A549 (cell line): ENCODE measurements around the gene RIPPLY1. TPM values are rescaled to one million over a fixed set of nuclear protein-coding genes. Genes with fewer than 3 reads are reported as not detected.
A peak's percentile ranks its signal among the peaks of the same experiment; 100 is the strongest.

Experiments used
- ATAC-seq, 2 experiments: fragments of 200-7000 bp in 1 of 2; fragments of >200 bp in 1 of 2; cut with Nextera tagmentation in 1 of 2; cut with Tn5 transposase in 1 of 2; 3 replicates each; pipeline versions ENCODE4 v1.8.0 to v1.9.1; 2018 to 2020; ENCODE audit warnings: mild to moderate bottlenecking in 1 of 2, moderate library complexity in 1 of 2
- CTCF ChIA-PET: fragments of 300-600 bp; sonication (Branson Sonifier 250); formaldehyde crosslinking; extraction: SDS; loops from one replicate; lab custom pipeline; 2021; ENCODE audit warnings: antibody characterized with exemption, inconsistent platforms; lab: Yijun Ruan, JAX
- POLR2A ChIA-PET: fragments of 350-600 bp; formaldehyde crosslinking; extraction: SDS; loops from one replicate; lab custom pipeline; 2021; ENCODE audit warnings: antibody characterized with exemption, inconsistent platforms; lab: Yijun Ruan, JAX
- DNase-seq, 2 experiments: peaks; one replicate each; pipeline versions ENCODE4 v3.0.0 to v3.0.0-alpha.2; 2011 to 2016; ENCODE audit warnings: low read depth in 1 of 2, low spot score in 1 of 2
- FAIRE-seq: peaks from 2 replicates; lab custom pipeline; 2011; peaks lifted over from hg19 to GRCh38; lab: Jason Lieb, UNC
- H3K27ac ChIP-seq, 2 experiments: fragments of >200 bp; sonication (Bioruptor Twin); formaldehyde crosslinking; 3 replicates each; pipeline ENCODE4 v1.5.1; 2016 to 2017
- H3K4me1 ChIP-seq: fragments of >200 bp; sonication (Bioruptor Twin); formaldehyde crosslinking; 3 replicates; pipeline ENCODE4 v1.6.1; 2016
- H3K4me2 ChIP-seq: fragments of >200 bp; sonication (Bioruptor Twin); formaldehyde crosslinking; 3 replicates; pipeline ENCODE4 v1.6.1; 2016
- H3K4me3 ChIP-seq: fragments of >200 bp; sonication (Bioruptor Twin); formaldehyde crosslinking; 3 replicates; pipeline ENCODE4 v1.5.1; 2016
- H3K9me3 ChIP-seq: fragments of >200 bp; sonication (Bioruptor Twin); formaldehyde crosslinking; 3 replicates; pipeline ENCODE4 v1.6.1; 2016
- BHLHE40 ChIP-seq: IDR thresholded peaks from 2 replicates; pipeline ENCODE4 v1.6.1; 2012; ENCODE audit warnings: low read depth, low read length, inconsistent platforms
- CEBPB ChIP-seq, 2 experiments: fragments of >200 bp in 1 of 2; sonication (Bioruptor Twin) in 1 of 2; formaldehyde crosslinking in 1 of 2; IDR thresholded peaks; 2 replicates each; pipeline ENCODE4 v1.6.1; 2012 to 2016
- CTCF ChIP-seq: fragments of >200 bp; sonication (Bioruptor Twin); formaldehyde crosslinking; IDR thresholded peaks from 3 replicates; pipeline ENCODE4 v1.5.1; 2016
- E2F6 ChIP-seq: IDR thresholded peaks from 2 replicates; pipeline ENCODE4 v1.6.1; 2012; ENCODE audit warnings: low read depth, borderline replicate concordance
- FOSL2 ChIP-seq, 2 experiments: fragments of 450-650 bp in 1 of 2; fragments of >200 bp in 1 of 2; sonication (Bioruptor Twin) in 1 of 2; formaldehyde crosslinking; IDR thresholded peaks; 2 replicates each; pipeline versions ENCODE4 v1.5.0 to v1.6.1; 2016 to 2020; ENCODE audit warnings: mild to moderate bottlenecking in 1 of 2, moderate library complexity in 1 of 2
- FOXS1 ChIP-seq: fragments of 250-450 bp; sonication (Bioruptor Pico); IDR thresholded peaks from 2 replicates; pipeline ENCODE4 v1.5.0; 2020; ENCODE audit warnings: mild to moderate bottlenecking, moderate library complexity
- HDAC2 ChIP-seq: fragments of 200-600 bp; sonication (generic); IDR thresholded peaks from 2 replicates; pipeline ENCODE4 v1.6.1; 2016
- HMGXB4 ChIP-seq: fragments of 250-450 bp; sonication (Bioruptor Pico); IDR thresholded peaks from 2 replicates; pipeline ENCODE4 v1.5.0; 2021; ENCODE audit warnings: mild to moderate bottlenecking, moderate library complexity, borderline replicate concordance
- HOXA7 ChIP-seq: fragments of 250-450 bp; sonication (Bioruptor Pico); IDR thresholded peaks from 2 replicates; pipeline ENCODE4 v1.5.0; 2020; ENCODE audit warnings: mild to moderate bottlenecking, moderate library complexity
- KDM5A ChIP-seq: fragments of 200-600 bp; sonication (generic); IDR thresholded peaks from 2 replicates; pipeline ENCODE4 v1.6.1; 2016; ENCODE audit warnings: antibody characterized with exemption, mild to moderate bottlenecking
- NFE2L2 ChIP-seq: fragments of 150-350 bp; conservative IDR thresholded peaks from 2 replicates; pipeline ENCODE4 v1.6.1; 2014; ENCODE audit warnings: low read length
- NPAS2 ChIP-seq: fragments of 250-450 bp; sonication (Bioruptor Pico); IDR thresholded peaks from 2 replicates; pipeline ENCODE4 v1.8.0; 2022; ENCODE audit warnings: mild to moderate bottlenecking, moderate library complexity, borderline replicate concordance
- NR3C1 ChIP-seq: fragments of >200 bp; sonication (Bioruptor Twin); formaldehyde crosslinking; IDR thresholded peaks from 3 replicates; pipeline ENCODE4 v1.6.1; 2017
- POLR2AphosphoS2 ChIP-seq: conservative IDR thresholded peaks from 2 replicates; pipeline ENCODE4 v1.6.1; 2012; ENCODE audit warnings: low read length, improper control_type of control experiment, inconsistent platforms
- RFX5 ChIP-seq: fragments of 450-650 bp; IDR thresholded peaks from 2 replicates; pipeline ENCODE4 v1.7.1; 2014; ENCODE audit warnings: antibody characterized with exemption, mild to moderate bottlenecking, moderate library complexity
- SREBF2 ChIP-seq: fragments of 450-650 bp; IDR thresholded peaks from 2 replicates; pipeline ENCODE4 v1.6.1; 2014; ENCODE audit warnings: mild to moderate bottlenecking, moderate library complexity
- TP53 ChIP-seq: fragments of 250-450 bp; sonication (Bioruptor Pico); IDR thresholded peaks from 2 replicates; pipeline ENCODE4 v1.5.0; 2021; ENCODE audit warnings: mild to moderate bottlenecking, moderate library complexity
- WGBS: methylation state at CpG from one replicate; pipeline ENCODE4 v1.1.6; 2017; ENCODE audit errors: missing lambda C conversion rate; 5-methylcytosine and 5-hydroxymethylcytosine counted together
- polyA plus RNA-seq, 4 experiments: library from polyadenylated mRNA; depleted of rRNA in 3 of 4; stranded (reverse); fragments of >200 nt; fragmentation: RNase III in 1 of 4; extraction: RNeasy Plus Mini Kit Qiagen cat#74134 plus additional on column Dnase treatment in 1 of 4; gene quantifications; 2 replicates in 3 of 4; 3 replicates in 1 of 4; pipeline ENCODE4 v1.2.3, GENCODE V29; 2011 to 2017
- TF ChIP-seq, protein P1 (sequence below): fragments of >200 bp; sonication (Bioruptor Twin); formaldehyde crosslinking; IDR thresholded peaks from 2 replicates; pipeline ENCODE4 v1.6.1; 2016

RIPPLY1 gene
- polyA plus RNA-seq, 2 of the 4 experiments (the other 2 are of a cell fraction) = 0.14 to 0.17 TPM

DNA sequence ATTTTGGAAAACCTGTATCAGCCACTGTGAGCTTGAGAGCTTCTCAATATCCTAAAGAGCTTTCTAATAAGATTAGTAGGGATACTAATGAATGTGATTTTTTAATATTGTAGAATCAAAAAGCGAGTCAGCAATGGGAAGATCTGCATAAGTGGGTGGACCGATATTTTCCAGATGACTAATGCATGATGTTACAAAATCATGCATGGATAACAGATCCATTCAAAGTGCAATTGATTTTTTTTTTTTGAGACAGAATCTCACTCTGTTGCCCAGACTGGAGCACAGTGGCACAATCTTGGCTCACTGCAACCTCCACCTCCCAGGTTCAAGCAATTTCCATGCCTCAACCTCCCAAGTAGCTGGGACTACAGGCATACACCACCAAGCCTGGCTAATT, 9.7 kb upstream of the RIPPLY1 start:
- CTCF ChIA-PET = interaction anchor here (0.6 to 6.6 kb wide), 6 partner anchors 9 to 698 kb away, joined by 3 to 58 read pairs (median 4); no protein-coding TSS in a partner anchor
- DNase-seq (no peak), ATAC-seq (no peak)

DNA sequence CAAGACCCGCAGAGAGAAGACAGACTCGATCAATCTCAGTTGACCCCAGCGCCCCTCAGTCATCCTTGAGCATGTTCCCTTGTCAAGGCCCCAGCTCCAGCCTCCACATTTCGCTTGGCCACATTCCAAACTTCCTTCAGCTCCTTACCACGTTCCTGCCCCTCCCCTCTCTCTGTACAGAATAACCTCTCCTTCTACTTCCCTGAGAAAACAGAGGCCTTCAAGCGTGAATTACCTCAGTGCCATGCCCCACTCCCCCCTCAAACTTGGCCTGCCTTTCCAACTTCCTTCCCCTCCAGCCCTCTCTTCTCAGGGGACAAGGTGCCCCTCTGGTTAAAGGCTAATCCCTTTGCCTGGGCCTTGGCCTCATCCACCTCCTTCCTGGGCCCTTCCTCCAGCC, 3.2 kb upstream of the RIPPLY1 start:
- DNase-seq (no peak), ATAC-seq (no peak), FAIRE-seq (no peak)
- no peak for TF ChIP-seq BHLHE40
- no peak for TF ChIP-seq HDAC2
- no peak for TF ChIP-seq POLR2AphosphoS2
- TF ChIP-seq FOSL2 (IDR thresholded peaks at IDR 0.05) = no peak
- TF ChIP-seq FOSL2 (CRISPR knock-in tag; IDR thresholded peaks at IDR 0.05) = no peak
- TF ChIP-seq NFE2L2 = no peak
- TF ChIP-seq HMGXB4 (CRISPR knock-in tag) = no peak
- TF ChIP-seq, protein P1, sequence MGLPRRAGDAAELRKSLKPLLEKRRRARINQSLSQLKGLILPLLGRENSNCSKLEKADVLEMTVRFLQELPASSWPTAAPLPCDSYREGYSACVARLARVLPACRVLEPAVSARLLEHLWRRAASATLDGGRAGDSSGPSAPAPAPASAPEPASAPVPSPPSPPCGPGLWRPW = no peak
- TF ChIP-seq FOXS1 (CRISPR knock-in tag) = no peak
- no peak for TF ChIP-seq CTCF
- TF ChIP-seq TP53 (CRISPR knock-in tag) = no peak
- Histone ChIP-seq H3K27ac (peak overlapping the region in 1 of 2 experiments; percentile 75; a peak in 3 of 6 replicates), H3K4me1 (0 out of 3 replicates have a peak, but pooled peaks cover 3% of the 10 kb centered on the region), H3K4me3 (no peak overlapping the region), H3K9me3 (no peaks in the 10 kb centered on the region), H3K4me2 (no peak overlapping the region)
- 75% methylated on average over 6 of the region's 6 CpGs for WGBS
- ChIA-PET CTCF (interaction anchor here (0.5 to 4.8 kb wide), 4 partner anchors 13 to 813 kb away, joined by 3 to 26 read pairs (median 4); partner anchors contain the start of gene CLDN2), POLR2A (no interaction called here)

More for the DNA sequence above, 9.7 kb upstream of the RIPPLY1 start:
- FAIRE-seq = peak; percentile 68
- WGBS = 45% methylated on average over 2 of the region's 2 CpGs
- Histone ChIP-seq H3K9me3 (no peaks in the 10 kb centered on the region), H3K27ac (peak overlapping the region; percentile 60 to 86), H3K4me2 (peak overlapping the region; percentile 14; the same call in 1 of the 3 replicates), H3K4me3 (no peak overlapping the region), H3K4me1 (peaks cover 39% of the 10 kb centered on the region)
- TF ChIP-seq SREBF2 (no peak), FOSL2 (IDR thresholded peaks at IDR 0.05) (no peak), FOSL2 (CRISPR knock-in tag; IDR thresholded peaks at IDR 0.05) (peak; percentile 27; the same call in 1 of the 2 replicates), RFX5 (no peak)
- POLR2A ChIA-PET = no interaction called here

- WGBS = 86% methylated on average over 5 of the region's 5 CpGs
Measured at GRCh38 chrX:106905064-106905708, 2.0 kb upstream of the RIPPLY1 start.

More at GRCh38 chrX:106905064-106905708, 2.0 kb upstream of the RIPPLY1 start:
- no peak overlapping the region for H3K4me2 ChIP-seq
- ChIA-PET CTCF (interaction anchor here (0.9 to 4.8 kb wide), 2 partner anchors 12 to 15 kb away, joined by 3 to 26 read pairs; partner anchors contain the start of gene CLDN2), POLR2A (no interaction called here)
- no peak overlapping the region for H3K4me3 ChIP-seq
- no peak for FAIRE-seq
- TF ChIP-seq, protein P1 = no peak
- TF ChIP-seq HOXA7 (CRISPR knock-in tag) = no peak
- TF ChIP-seq KDM5A = no peak
- TF ChIP-seq E2F6 = no peak
- no peak for TF ChIP-seq NPAS2 (CRISPR knock-in tag)
- no peak for TF ChIP-seq CEBPB (IDR thresholded peaks at IDR 0.05)
- TF ChIP-seq NR3C1 = no peak
- no peak for DNase-seq
- peak overlapping the region; percentile 50 to 75; a peak in 5 of 6 replicates for H3K27ac ChIP-seq
- no peak for ATAC-seq
- no peaks in the 10 kb centered on the region for H3K9me3 ChIP-seq
- H3K4me1 ChIP-seq = peaks cover 4% of the 10 kb centered on the region; the same call in 1 of the 3 replicates
